Hematopoietic multipotent progenitor cell treated with erythropoietin and hydrocortisone succinate and interleukin-3 and kit ligand, for 6 days (in vitro differentiated cells): ENCODE data around the gene EIF3C.
"Not testable (repeated sequence)": the region's sequence is repeated elsewhere in the genome, so short reads cannot be mapped to it uniquely, and the experiment has no call there.

ENCODE experiments used
- DNase-seq: peaks from one replicate; pipeline ENCODE4 v3.0.0-alpha.2; 2015

The EIF3C gene

GRCh38 chr16:28711220-28712083 is at the start of gene EIF3C:
EIF3C (plus strand) TSS chr16:28711464; CDS start chr16:28711687, 223 bp downstream.
- not testable (repeated sequence) for DNase-seq

- not testable (repeated sequence) for DNase-seq
These were observed 45.0 kb upstream of the EIF3C start for GRCh38 chr16:28666264-28666663.

GRCh38 chr16:28667480-28667879 is 43.8 kb upstream of the EIF3C start:
- DNase-seq: not testable (repeated sequence)

- DNase-seq: not testable (repeated sequence)
These were observed 43.1 kb upstream of the EIF3C start for GRCh38 chr16:28668199-28668598.

- not testable (repeated sequence) for DNase-seq
These were observed 22.8 kb upstream of the EIF3C start for GRCh38 chr16:28688327-28688952.

DNA sequence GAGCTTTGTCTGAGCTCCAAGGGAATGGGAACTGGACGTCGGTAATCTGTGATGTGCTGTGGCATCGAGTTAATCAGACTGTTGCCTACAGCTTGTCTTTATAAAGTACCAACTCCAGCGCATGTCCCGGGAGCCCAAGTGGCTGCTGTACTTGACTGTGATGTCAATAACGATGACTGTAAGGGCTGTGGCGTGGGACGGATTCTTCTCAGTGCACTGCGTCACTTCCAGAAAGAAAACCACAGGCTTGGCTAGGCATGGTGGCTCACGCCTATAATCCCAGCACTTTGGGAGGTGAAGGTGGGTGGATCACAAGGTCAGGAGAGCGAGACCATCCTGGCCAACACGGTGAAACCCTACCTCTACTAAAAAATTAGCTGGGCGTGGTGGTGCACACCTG is 21.8 kb upstream of the EIF3C start:
- DNase-seq: not testable (repeated sequence)

GRCh38 chr16:28691722-28692121 is 19.5 kb upstream of the EIF3C start:
- not testable (repeated sequence) for DNase-seq

DNA sequence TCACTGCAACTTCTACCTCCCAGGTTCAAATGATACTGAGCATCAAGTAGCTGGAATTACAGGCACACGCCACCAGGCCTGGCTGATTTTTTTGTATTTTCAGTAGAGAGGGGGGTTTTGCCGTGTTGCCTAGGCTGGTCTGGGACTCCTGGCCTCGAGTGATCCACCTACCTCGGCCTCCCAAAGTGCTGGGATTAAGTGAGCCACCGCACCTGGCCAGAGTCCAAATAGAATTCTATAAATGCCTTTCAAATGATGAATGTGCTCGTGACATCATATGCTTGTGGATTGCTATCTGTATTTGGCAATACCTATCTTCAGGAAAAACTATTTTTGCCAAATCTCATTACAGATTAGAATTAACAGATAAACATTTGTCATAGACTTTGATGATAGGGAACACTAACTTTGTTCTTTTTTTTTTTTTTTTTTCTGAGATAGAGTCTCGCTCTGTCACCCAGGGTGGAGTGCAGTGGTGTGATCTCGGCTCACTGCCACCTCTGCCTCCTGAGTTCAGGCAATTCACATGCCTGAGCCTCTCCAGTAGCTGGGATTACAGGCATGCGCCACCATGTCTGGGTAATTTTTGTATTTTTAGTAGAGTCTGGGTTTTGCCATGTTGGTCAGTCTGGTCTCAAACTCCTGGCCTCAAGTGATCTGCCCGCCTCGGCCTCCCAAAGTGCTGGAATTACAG is 17.9 kb upstream of the EIF3C start:
- DNase-seq: not testable (repeated sequence)

DNA sequence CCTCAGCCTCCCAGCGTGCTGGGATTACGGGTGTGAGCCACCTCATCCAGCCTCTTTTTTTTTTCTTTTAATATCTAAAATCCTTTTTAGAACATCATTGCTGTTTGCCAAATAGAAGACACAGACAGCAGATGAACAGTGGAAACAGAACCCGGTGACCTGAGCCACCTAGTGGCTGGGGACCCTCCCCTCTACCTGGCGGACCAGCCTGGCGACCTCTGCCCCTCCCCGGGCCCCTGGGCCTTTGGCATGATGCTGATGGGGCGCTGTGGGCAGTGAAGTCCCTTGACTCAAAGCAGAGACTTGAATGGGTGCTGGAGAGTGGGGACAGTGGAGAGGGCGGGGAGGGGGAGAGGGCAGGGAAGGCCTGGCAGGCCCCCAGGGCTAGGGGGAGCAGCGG is 11.5 kb upstream of the EIF3C start:
- DNase-seq: not testable (repeated sequence)

GRCh38 chr16:28700349-28700748 is 10.9 kb upstream of the EIF3C start:
- DNase-seq: not testable (repeated sequence)

DNA sequence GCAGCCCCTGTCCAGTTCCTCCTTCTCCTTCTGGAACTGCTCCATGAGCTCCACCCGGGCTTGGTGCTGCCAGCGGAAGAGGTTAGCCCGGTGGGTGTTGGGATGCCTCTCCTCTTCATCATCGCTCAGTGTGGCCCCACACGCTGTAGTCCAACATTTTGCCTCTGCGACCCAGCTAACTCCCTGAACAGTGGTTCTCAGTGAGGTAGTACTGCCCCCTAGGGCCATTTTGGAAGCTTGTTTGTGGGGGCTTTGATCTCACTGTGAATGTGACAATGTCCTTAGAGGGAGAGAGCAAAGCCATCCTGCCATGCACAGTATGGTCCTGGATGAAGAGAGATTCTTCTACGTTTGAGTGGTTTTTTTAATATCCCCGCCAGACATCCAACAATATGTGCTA is 9.9 kb upstream of the EIF3C start:
- not testable (repeated sequence) for DNase-seq

- not testable (repeated sequence) for DNase-seq
These were observed 7.0 kb upstream of the EIF3C start for GRCh38 chr16:28704246-28704645.

GRCh38 chr16:28722852-28723650 is 11.8 kb downstream of the EIF3C start:
- not testable (repeated sequence) for DNase-seq

DNA sequence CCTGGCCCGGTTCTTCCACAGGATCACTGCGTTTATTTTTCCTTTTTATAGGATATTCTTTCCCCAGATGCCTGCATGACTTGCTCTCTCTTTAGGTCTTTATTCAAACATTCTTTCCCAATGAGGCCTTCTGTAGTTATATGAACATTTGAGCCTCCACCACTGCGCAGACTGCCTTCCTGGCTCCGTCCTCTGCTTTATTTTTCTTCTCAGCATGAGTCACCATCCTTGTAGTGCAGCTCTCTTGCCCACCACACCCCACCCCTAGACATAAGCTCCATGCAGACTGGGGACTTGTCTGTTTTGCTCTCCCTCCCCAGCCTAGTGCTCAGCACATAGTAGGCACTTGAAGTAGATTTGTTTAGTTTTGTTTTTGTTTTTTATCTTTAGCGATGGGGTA is 20.0 kb downstream of the EIF3C start:
- DNase-seq: not testable (repeated sequence)

DNA sequence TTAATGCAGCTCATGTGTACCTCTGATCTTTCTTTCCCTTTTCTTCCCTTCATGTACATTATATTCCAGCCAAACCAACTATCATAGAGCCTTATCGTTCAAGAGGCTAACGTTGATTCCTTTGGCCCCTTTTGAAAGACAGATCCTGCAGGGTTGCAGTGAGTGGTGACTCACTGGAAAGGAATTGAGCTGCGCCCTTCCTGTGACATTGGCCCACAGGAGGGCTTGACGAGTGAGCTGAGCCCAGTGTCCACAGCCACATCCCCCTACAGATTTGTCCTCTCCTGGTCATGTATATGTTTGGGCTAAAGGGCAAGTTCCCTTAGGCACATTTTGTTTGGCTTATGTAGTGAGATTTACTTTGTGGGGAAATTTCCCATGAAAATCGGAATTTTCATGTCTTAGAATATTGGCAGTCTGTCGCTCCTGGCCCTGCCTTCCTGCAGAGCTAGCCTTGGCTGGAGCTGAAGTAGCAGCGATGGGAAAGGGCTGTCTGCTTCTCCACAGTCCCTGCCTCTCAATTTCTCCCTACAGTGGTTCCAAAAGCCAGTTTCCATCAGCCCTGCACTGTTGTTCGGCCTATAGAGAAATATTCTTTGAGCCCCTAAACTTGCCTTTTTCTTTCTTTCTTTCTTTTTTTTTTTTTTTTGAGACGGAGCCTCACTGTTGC is 21.3 kb downstream of the EIF3C start:
- not testable (repeated sequence) for DNase-seq

DNA sequence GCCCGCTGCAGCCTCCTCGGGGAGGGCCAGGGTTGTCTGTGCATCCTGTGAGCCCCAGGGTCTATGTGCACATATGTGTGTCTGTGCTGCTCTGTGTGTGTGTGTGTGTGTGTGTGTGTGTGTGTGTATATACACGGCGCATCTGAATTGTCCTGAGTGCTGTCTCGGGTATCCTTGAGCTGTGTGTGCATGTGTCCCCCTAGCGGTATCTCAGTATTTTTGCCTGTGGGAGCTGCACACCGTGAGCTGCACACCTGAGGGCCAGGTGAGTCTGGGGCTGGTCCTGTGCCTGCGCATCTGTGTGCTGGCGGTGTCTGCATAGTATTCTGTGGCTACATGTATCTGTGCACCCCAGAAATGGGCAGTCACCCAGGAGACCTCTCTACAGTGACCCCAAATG is 28.5 kb downstream of the EIF3C start:
- not testable (repeated sequence) for DNase-seq

DNA sequence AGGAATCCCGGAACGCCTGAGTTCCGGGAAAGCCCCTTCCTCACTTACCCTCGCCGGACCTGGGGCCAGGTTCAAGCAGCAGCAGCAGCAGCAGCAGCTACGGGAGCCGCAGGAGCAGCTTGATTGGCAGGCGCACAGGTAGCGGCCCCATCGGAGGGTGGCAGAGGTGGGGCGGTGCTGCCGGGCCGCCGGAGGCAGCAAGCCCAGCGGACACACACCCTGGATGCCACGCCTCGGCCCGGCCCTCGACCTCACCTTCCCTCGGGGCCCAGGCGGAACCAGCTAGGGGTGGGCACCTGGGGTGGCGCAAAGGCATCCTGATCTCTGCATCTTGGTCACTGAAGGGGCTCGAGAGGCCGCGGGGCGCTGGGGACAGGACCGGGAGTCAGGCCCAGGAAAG is 29.4 kb downstream of the EIF3C start:
- DNase-seq: not testable (repeated sequence)

- DNase-seq: not testable (repeated sequence)
These were observed 30.0 kb downstream of the EIF3C start for GRCh38 chr16:28741295-28741694.

DNA sequence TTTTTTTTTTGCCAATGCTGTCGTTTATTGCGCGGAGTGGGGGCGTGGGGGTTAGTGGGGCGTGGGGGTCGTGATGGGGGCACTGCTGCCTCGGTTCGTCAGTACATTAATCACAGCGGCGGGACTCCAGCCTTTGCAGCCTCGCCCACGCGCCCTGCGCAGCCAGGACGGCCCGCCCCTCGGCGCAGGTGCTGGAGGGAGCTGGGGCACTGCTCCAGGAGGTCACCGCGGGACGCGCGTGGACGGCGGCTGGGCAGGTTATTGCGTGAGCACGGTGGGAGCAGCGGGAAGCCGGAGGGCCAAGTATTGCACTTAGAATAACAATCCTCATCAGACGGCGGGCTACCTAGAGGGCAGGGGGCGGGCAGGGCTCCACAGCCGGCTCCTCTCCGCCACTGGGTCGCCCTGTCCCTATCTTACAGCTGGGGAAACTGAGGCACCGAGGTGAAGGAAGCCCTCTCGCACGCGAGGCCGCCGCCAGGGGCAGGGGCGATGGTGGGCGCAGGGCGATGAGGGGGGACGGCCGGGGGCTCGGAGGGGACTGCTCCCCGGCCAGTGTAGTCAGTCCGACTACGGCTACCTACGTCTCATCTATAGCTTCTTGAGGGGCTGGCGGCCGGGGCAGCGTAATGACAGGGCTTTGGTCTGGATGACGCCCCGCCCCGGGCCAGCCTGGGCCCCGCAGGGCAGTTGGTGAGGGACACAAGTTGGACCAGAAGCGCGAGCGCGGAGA is 35.5 kb downstream of the EIF3C start:
- not testable (repeated sequence) for DNase-seq

- not testable (repeated sequence) for DNase-seq
These were observed 38.8 kb downstream of the EIF3C start for GRCh38 chr16:28749997-28750465.

DNA sequence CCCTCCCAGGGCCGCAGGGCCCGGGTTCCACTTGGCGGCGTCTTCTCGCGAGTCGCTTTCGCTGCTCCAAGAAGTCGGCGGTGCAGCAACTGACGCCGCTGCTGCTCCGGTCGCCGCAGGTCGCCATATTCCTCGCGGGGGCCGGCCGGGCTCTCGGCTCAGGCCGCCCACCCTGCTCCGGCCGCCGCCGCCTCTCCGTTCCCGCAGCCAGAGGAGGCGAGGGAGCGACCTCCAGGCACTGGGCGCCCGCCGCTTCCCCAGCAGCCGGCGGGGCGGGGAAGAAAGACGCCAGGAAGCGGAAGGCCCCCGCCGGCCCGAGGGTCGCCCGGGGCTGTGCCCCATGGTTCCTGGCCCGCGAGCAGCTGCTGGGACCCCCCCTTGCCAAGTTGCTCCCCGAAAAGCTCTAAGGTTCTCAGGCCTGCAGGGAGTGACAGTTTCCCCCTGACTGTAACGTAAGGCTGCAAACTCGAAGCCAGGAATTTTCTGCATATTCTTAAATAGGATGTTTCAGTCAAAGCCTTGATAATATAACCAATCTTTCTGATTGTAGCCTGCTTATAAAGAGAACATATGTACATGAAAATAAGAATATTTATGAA is 39.3 kb downstream of the EIF3C start:
- DNase-seq: not testable (repeated sequence)
